ENCODE measurements around the gene BMP3.

DNA sequence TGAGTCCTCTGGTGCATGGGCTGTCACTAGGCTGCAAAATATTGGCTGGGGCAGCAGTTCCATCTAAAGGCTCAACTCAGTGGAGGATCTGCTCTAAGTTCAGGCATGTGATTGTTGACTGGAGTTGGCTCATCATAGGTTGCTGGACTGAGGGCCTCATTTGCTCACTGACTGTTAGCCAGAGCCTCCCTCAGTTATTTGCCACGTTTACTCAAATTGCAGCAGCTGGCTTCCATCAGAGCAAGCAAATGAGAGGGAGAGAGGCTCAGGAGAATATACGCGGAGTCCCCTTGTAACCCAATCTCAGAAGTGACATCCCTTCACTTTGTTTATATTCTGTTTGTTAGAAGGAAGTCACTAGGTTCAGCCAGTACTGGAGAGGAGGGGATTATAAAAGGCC, 54.1 kb downstream of the BMP3 start:
- TF ChIP-seq, protein P1, sequence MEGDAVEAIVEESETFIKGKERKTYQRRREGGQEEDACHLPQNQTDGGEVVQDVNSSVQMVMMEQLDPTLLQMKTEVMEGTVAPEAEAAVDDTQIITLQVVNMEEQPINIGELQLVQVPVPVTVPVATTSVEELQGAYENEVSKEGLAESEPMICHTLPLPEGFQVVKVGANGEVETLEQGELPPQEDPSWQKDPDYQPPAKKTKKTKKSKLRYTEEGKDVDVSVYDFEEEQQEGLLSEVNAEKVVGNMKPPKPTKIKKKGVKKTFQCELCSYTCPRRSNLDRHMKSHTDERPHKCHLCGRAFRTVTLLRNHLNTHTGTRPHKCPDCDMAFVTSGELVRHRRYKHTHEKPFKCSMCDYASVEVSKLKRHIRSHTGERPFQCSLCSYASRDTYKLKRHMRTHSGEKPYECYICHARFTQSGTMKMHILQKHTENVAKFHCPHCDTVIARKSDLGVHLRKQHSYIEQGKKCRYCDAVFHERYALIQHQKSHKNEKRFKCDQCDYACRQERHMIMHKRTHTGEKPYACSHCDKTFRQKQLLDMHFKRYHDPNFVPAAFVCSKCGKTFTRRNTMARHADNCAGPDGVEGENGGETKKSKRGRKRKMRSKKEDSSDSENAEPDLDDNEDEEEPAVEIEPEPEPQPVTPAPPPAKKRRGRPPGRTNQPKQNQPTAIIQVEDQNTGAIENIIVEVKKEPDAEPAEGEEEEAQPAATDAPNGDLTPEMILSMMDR (IDR thresholded peaks at IDR 0.05), result no peak
- TF ChIP-seq POLR2A (IDR thresholded peaks at IDR 0.05), result no peak
